Stomach (tissue), 9 donors: ENCODE data around the gene SLC6A11. TPM values are rescaled to one million over a fixed set of nuclear protein-coding genes. Genes with fewer than 3 reads are reported as not detected.

Source experiments
- DNase-seq, 2 donors: peaks; one replicate each; pipeline versions ENCODE4 v3.0.0 to v3.0.0-alpha.2; 2013 to 2019
- H3K27ac ChIP-seq, 5 donors: fragments of 200-600 bp in 4 of 5; sonication (generic) in 4 of 5; one replicate each; pipeline ENCODE4 v1.5.1; 2013 to 2019; ENCODE audit warnings: mild to moderate bottlenecking in 1 of 5, moderate library complexity in 1 of 5
- H3K27me3 ChIP-seq, 3 donors: fragments of 200-600 bp; sonication (generic); one replicate each; pipeline ENCODE4 v1.5.1; 2017 to 2019; ENCODE audit warnings: mixed run types in 1 of 3
- H3K36me3 ChIP-seq, 4 donors: fragments of 200-600 bp; sonication (generic); 1 replicate in 3 of 4; 2 replicates in 1 of 4; pipeline ENCODE4 v1.5.1; 2016 to 2019
- H3K4me1 ChIP-seq, 4 donors: fragments of 200-600 bp; sonication (generic); one replicate each; pipeline ENCODE4 v1.5.1; 2016 to 2019
- H3K4me3 ChIP-seq, 4 donors: fragments of 200-600 bp; sonication (generic) in 3 of 4; one replicate each; pipeline ENCODE4 v1.5.1; 2016 to 2019; ENCODE audit warnings: mild to moderate bottlenecking in 1 of 4
- H3K9me3 ChIP-seq, 4 donors: fragments of 200-600 bp; sonication (generic); one replicate each; pipeline ENCODE4 v1.5.1; 2016 to 2019
- EP300 ChIP-seq: sonication (generic); formaldehyde crosslinking; IDR thresholded peaks from one replicate; pipeline ENCODE4 v1.6.1; 2017; ENCODE audit warnings: antibody characterized with exemption
- POLR2A ChIP-seq, 4 donors: fragments of 450-650 bp; IDR thresholded peaks; one replicate each; pipeline ENCODE4 v1.6.1; 2016; ENCODE audit warnings: antibody characterized with exemption in 4 of 4, control low read depth in 2 of 4, mild to moderate bottlenecking in 1 of 4, moderate library complexity in 1 of 4
- POLR2AphosphoS5 ChIP-seq, 3 donors: sonication (generic); formaldehyde crosslinking; IDR thresholded peaks; one replicate each; pipeline ENCODE4 v1.6.1; 2016; ENCODE audit warnings: antibody characterized with exemption in 3 of 3
- WGBS, 5 donors: extraction: QIAGEN DNeasy Blood & Tissue Kit in 3 of 5; methylation state at CpG; one replicate each; pipeline versions ENCODE4 v1.1.5 to v1.1.7; 2013 to 2018; 5-methylcytosine and 5-hydroxymethylcytosine counted together
- intact Hi-C: fragments of 100-400 bp; cut with DNase I; formaldehyde crosslinking; loops from one replicate; pipeline ENCODE4 v1.15.1; 2023; ENCODE audit warnings: low total_unique reads
- polyA plus RNA-seq, 3 donors: library from polyadenylated mRNA; stranded (reverse); fragments of 200-250 nt; gene quantifications; one replicate each; pipeline ENCODE4 v1.2.3, GENCODE V29; 2013
- total RNA-seq, 5 donors: library from RNA; depleted of rRNA; stranded (reverse); fragments of >200 nt; gene quantifications; one replicate each; pipeline versions ENCODE4 v1.1.0 to v1.2.3, GENCODE V29; 2014 to 2016
- TF ChIP-seq, protein P1 (sequence below), 7 experiments: fragments of 450-650 bp in 4 of 7; fragments of 200-600 bp in 3 of 7; sonication (generic) in 3 of 7; IDR thresholded peaks; one replicate each; pipeline ENCODE4 v1.5.1; 2016 to 2019; ENCODE audit warnings: antibody characterized with exemption in 7 of 7, control low read depth in 2 of 7, mild to moderate bottlenecking in 1 of 7
- donor health status: healthy with polysubstance abuse.
- donor health status: Bipolar disorder and iron deficiency.
- donor health status: healthy.

SLC6A11 gene
- total and polyA plus RNA-seq, 8 donors = 0.18 to 2.0 TPM; not detected in 6

DNA sequence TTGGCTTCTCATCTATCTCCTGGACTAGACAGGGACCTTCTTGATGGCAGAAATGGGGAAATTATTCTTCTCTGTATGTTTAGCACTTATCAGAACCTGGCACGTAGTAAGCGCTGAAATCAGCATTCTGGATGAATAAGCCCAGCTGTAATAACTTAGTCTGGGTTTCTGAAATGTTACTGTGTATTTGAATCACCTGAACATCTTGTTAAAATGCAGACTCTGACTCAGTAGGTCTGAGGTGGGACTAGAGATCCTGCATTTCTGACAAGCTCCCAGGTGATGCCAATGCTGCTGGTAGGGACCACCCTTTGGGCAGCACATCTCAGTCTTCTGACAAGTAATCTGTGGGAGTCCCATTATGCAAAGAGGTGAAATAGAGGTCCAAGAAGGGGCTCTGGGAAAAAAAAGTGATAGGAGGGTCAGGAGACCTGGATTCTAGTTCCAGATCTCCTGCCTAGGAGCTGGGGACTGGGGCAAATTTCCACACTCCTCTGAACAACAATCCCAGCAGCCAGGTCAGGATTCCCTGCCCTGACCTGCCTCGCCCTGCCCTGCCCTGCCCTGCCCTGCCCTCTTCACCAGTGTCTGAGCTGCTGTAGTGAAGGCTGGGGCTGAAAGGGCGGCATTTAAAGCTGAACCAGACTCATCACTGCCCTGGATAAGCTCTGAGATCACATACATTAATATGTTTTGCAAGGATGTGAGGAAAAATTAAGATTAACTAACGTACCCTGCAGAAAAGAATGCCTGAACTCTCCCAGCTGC lies 17.2 kb upstream of the SLC6A11 start:
- WGBS, 5 donors = 42 to 55% (median 47%) methylated on average over 5 of the region's 5 CpGs
- no peak overlapping the region for H3K27ac ChIP-seq
- H3K36me3 ChIP-seq = no peaks in the 10 kb centered on the region
- no peaks in the 10 kb centered on the region for H3K9me3 ChIP-seq
- H3K4me3 ChIP-seq = no peak overlapping the region
- no peaks in the 10 kb centered on the region for H3K4me1 ChIP-seq
- H3K27me3 ChIP-seq = peaks cover 0 to 31% (median 0%) of the 10 kb centered on the region in 3 donors
- TF ChIP-seq POLR2A (IDR thresholded peaks at IDR 0.05) = no peak
- TF ChIP-seq EP300 = no peak
- no peak for TF ChIP-seq POLR2AphosphoS5 (IDR thresholded peaks at IDR 0.05)
- TF ChIP-seq, protein P1, sequence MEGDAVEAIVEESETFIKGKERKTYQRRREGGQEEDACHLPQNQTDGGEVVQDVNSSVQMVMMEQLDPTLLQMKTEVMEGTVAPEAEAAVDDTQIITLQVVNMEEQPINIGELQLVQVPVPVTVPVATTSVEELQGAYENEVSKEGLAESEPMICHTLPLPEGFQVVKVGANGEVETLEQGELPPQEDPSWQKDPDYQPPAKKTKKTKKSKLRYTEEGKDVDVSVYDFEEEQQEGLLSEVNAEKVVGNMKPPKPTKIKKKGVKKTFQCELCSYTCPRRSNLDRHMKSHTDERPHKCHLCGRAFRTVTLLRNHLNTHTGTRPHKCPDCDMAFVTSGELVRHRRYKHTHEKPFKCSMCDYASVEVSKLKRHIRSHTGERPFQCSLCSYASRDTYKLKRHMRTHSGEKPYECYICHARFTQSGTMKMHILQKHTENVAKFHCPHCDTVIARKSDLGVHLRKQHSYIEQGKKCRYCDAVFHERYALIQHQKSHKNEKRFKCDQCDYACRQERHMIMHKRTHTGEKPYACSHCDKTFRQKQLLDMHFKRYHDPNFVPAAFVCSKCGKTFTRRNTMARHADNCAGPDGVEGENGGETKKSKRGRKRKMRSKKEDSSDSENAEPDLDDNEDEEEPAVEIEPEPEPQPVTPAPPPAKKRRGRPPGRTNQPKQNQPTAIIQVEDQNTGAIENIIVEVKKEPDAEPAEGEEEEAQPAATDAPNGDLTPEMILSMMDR (IDR thresholded peaks at IDR 0.05) = no peak
- intact Hi-C loops = no loop called here
- DNase-seq = no peak

DNA sequence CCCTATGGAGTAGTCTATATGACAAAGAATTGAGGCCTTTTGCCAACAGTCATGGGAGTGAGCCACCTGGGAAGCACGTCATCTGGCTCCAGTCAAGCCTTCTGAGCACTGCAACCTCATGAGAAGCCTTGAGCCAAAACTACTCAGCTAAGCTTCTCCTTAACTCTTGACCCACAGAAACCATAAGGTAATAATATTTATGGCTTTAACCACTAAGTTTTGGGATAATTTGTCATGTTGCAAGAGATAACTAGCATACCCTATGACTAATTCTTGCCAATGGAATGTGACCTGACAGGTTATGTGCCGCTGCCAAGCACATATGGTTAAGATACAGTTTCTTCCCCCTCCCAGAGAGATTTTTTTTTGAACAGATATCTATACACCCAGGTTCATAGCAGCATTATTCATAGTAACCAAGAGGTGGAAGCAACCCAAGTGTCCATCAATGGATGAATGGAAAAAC lies 11.8 kb upstream of the SLC6A11 start:
- H3K27ac ChIP-seq = no peak overlapping the region
- TF ChIP-seq POLR2AphosphoS5 (IDR thresholded peaks at IDR 0.05) (no peak), POLR2A (IDR thresholded peaks at IDR 0.05) (no peak), EP300 (no peak)
- TF ChIP-seq, protein P1 (IDR thresholded peaks at IDR 0.05) = no peak
- DNase-seq = no peak
- 30 to 42% (median 41%) methylated on average over 1 to 2 of the region's 2 CpGs for WGBS, 5 donors
- H3K4me3 ChIP-seq = no peak overlapping the region
- intact Hi-C loops = no loop called here
- no peaks in the 10 kb centered on the region for H3K4me1 ChIP-seq
- H3K27me3 ChIP-seq = peaks cover 0 to 17% (median 3%) of the 10 kb centered on the region in 3 donors
- H3K9me3 ChIP-seq = peaks cover 0 to 4% (median 0%) of the 10 kb centered on the region in 4 donors
- H3K36me3 ChIP-seq = no peaks in the 10 kb centered on the region

DNA sequence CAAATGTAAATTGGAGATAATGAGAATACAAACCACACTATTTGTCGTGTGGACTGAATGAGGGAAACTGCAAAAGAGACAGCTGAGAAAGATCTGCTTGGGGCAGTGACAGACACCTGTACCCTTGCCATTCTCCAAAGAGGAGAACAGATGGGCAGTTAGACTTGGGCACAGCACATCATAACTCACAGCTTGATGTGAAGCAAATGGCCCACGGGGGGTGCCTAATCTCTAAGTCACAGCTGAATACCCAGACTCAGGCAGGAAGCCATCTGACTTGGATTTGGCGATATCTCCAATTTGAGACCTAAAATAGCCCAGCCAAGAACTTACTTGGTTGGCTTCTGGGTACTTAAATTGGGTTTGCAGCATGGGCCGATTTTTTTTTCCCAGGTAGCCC lies 10.0 kb upstream of the SLC6A11 start:
- 56 to 76% (median 67%) methylated on average over 4 of the region's 4 CpGs for WGBS, 5 donors
- no peak overlapping the region for H3K27ac ChIP-seq
- intact Hi-C loops = no loop called here
- peaks cover 0 to 12% (median 6%) of the 10 kb centered on the region in 3 donors for H3K27me3 ChIP-seq
- H3K9me3 ChIP-seq = peaks cover 0 to 4% (median 0%) of the 10 kb centered on the region in 4 donors
- H3K4me1 ChIP-seq = no peaks in the 10 kb centered on the region
- TF ChIP-seq, protein P1 (IDR thresholded peaks at IDR 0.05) = no peak
- TF ChIP-seq EP300 (no peak), POLR2AphosphoS5 (IDR thresholded peaks at IDR 0.05) (no peak), POLR2A (IDR thresholded peaks at IDR 0.05) (no peak)
- H3K4me3 ChIP-seq = no peak overlapping the region
- H3K36me3 ChIP-seq = no peaks in the 10 kb centered on the region
- DNase-seq = no peak

DNA sequence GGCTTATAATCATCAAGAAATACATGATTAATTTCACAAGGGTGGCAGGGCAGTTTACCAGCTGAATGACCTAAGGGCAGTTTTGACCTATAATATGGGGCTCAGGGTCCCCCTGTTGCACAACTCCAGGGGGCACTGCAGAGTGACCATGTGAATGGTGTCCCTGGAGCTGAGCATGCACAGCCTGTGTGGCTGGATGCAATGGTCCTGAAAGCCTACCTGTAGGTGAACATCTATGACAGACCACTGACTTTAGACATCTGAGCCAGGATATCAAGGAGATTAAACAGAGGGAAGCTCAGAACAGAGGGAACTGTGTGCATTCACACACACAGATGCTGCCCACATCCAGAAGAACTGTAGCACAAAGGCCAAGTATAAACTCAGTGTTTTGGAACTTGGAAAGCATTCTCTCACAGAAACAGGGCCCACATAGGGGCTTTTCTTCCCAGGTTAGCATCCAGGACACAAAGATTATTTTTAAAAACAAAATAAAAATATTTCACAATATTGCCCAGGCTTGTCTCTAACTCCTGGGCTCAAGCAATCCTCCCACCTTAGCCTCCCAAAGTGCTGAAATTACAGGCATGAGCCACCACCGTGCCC lies 7.8 kb upstream of the SLC6A11 start:
- TF ChIP-seq EP300 = no peak
- no peak for TF ChIP-seq POLR2AphosphoS5 (IDR thresholded peaks at IDR 0.05)
- TF ChIP-seq POLR2A (IDR thresholded peaks at IDR 0.05) = no peak
- TF ChIP-seq, protein P1 (IDR thresholded peaks at IDR 0.05) = no peak

More for the DNA sequence above, 7.8 kb upstream of the SLC6A11 start:
- H3K27ac ChIP-seq = no peak overlapping the region
- no peak for DNase-seq
- no peaks in the 10 kb centered on the region for H3K36me3 ChIP-seq
- no peaks in the 10 kb centered on the region for H3K4me1 ChIP-seq
- intact Hi-C loops = no loop called here
- H3K27me3 ChIP-seq = peaks cover 0 to 16% (median 7%) of the 10 kb centered on the region in 3 donors
- H3K9me3 ChIP-seq = peaks cover 0 to 4% (median 0%) of the 10 kb centered on the region in 4 donors
- WGBS, 5 donors = 48 to 70% (median 63%) methylated on average over 1 of the region's 1 CpG
- no peak overlapping the region for H3K4me3 ChIP-seq
